ENCODE measurements around the gene KCNH8. TPM values are rescaled to one million over a fixed set of nuclear protein-coding genes. Genes with fewer than 3 reads are reported as not detected.
A peak's percentile ranks its signal among the peaks of the same experiment; 100 is the strongest.

The KCNH8 gene
- total RNA-seq, 2 experiments from 2014 or later, result 0.44 to 0.59 TPM

- ChIA-PET CTCF (ENCODE audit: unreplicated experiment) (no interaction called here), POLR2A (interaction anchor here (0.8 to 1.4 kb wide), 6 partner anchors 9 to 169 kb away, joined by 3 to 5 read pairs (median 4); no protein-coding TSS in a partner anchor)
- Histone ChIP-seq H3K27ac (ENCODE audit: low read depth, low read length, poor library complexity, severe bottlenecking) (no peak overlapping the region), H3K4me3 (ENCODE audit: low read depth, low read length, poor library complexity, severe bottlenecking) (no peak overlapping the region), H3K79me2 (ENCODE audit: insufficient read depth, low read depth, low read length) (no peaks in the 10 kb centered on the region), H3K9me2 (ENCODE audit: insufficient read depth, low read length) (no peaks in the 10 kb centered on the region), H2AFZ (ENCODE audit: low read length) (peak overlapping the region; percentile 44; the same call in 1 of the 2 replicates), H3K9me3 (ENCODE audit: low read length) (no peaks in the 10 kb centered on the region), H3K36me3 (ENCODE audit: insufficient read depth, low read length) (no peaks in the 10 kb centered on the region), H3K4me2 (ENCODE audit: low read length) (peak overlapping the region; percentile 30), H4K20me1 (ENCODE audit: insufficient read depth, low read length) (no peaks in the 10 kb centered on the region), H3K4me1 (ENCODE audit: insufficient read depth, low read length, poor library complexity, severe bottlenecking) (peaks cover 25% of the 10 kb centered on the region)
- BruUV-seq (replicated peaks), result no TSS peak
- no peak for DNase-seq (ENCODE audit: low spot score)
- intact Hi-C loops (cut with micrococcal nuclease; ENCODE audit: unreplicated experiment), result no loop called here
- TF ChIP-seq EZH2phosphoT487 (IDR thresholded peaks at IDR 0.05; ENCODE audit: borderline replicate concordance, low read depth, low read length), result no peak
- TF ChIP-seq CTCF (conservative IDR thresholded peaks at IDR 0.05; ENCODE audit: low read length), result no peak
Measured at GRCh38 chr3:19531426-19531825, 383.1 kb downstream of the KCNH8 start.

- Histone ChIP-seq H3K27ac (ENCODE audit: low read depth, low read length, poor library complexity, severe bottlenecking) (peak overlapping the region; percentile 95), H3K4me3 (ENCODE audit: low read depth, low read length, poor library complexity, severe bottlenecking) (peak overlapping the region; percentile 45), H4K20me1 (ENCODE audit: insufficient read depth, low read length) (no peaks in the 10 kb centered on the region), H3K36me3 (ENCODE audit: insufficient read depth, low read length) (no peaks in the 10 kb centered on the region), H3K4me2 (ENCODE audit: low read length) (peak overlapping the region; percentile 66), H3K9me2 (ENCODE audit: insufficient read depth, low read length) (no peaks in the 10 kb centered on the region), H3K79me2 (ENCODE audit: insufficient read depth, low read depth, low read length) (no peaks in the 10 kb centered on the region), H2AFZ (ENCODE audit: low read length) (peak overlapping the region; percentile 93), H3K9me3 (ENCODE audit: low read length) (no peaks in the 10 kb centered on the region; the same call in 1 of the 2 replicates), H3K4me1 (ENCODE audit: insufficient read depth, low read length, poor library complexity, severe bottlenecking) (peaks cover 73% of the 10 kb centered on the region)
- DNase-seq (ENCODE audit: low spot score), result peak; percentile 80
- no peak for TF ChIP-seq CTCF (conservative IDR thresholded peaks at IDR 0.05; ENCODE audit: low read length)
- no peak for TF ChIP-seq EZH2phosphoT487 (IDR thresholded peaks at IDR 0.05; ENCODE audit: borderline replicate concordance, low read depth, low read length)
- ChIA-PET POLR2A (interaction anchor here (0.6 to 6.6 kb wide), 26 partner anchors 8 to 1398 kb away, joined by 3 to 82 read pairs (median 4); no protein-coding TSS in a partner anchor), CTCF (ENCODE audit: unreplicated experiment) (interaction anchor here (0.6 to 4.0 kb wide), 6 partner anchors 11 to 393 kb away, joined by 3 to 34 read pairs (median 5); no protein-coding TSS in a partner anchor)
- intact Hi-C loops (cut with micrococcal nuclease; ENCODE audit: unreplicated experiment), result loop anchor here (5.0 to 10.0 kb wide), 7 partner anchors 57 to 648 kb away; partner anchors contain the start of genes RAB5A and SGO1
- BruUV-seq (replicated peaks), result no TSS peak
Measured at GRCh38 chr3:19539518-19540392, 391.4 kb downstream of the KCNH8 start.

Data from OCI-LY7 (cell line).